AG09319 (cell line): ENCODE results near the gene NHSL1.

Source experiments
- DNase-seq: peaks from one replicate; pipeline ENCODE4 v3.0.0-alpha.2; 2010; ENCODE audit warnings: low read depth; ENCODE audit errors: extremely low read depth
- CTCF ChIP-seq: IDR thresholded peaks from 2 replicates; pipeline ENCODE4 v1.5.1; 2011; ENCODE audit warnings: low read depth, mild to moderate bottlenecking, inconsistent platforms, low read length, moderate library complexity

NHSL1 gene

GRCh38 chr6:138503881-138504680 is 4.8 kb upstream of the NHSL1 start:
- TF ChIP-seq CTCF, result no peak
- no peak for DNase-seq

- no peak for TF ChIP-seq CTCF
- DNase-seq, result no peak
These were observed 3.3 kb upstream of the NHSL1 start for GRCh38 chr6:138502546-138502945.

- DNase-seq, result no peak
- no peak for TF ChIP-seq CTCF
These were observed 1.7 kb upstream of the NHSL1 start for GRCh38 chr6:138500867-138501446.

- DNase-seq, result no peak
- no peak for TF ChIP-seq CTCF
These were observed 861 bp upstream of the NHSL1 start for GRCh38 chr6:138500045-138500665.

GRCh38 chr6:138498629-138499302 is 528 bp downstream of the NHSL1 start:
- DNase-seq, result no peak
- TF ChIP-seq CTCF, result no peak

- DNase-seq, result no peak
These were observed 2.0 kb downstream of the NHSL1 start for GRCh38 chr6:138497286-138497685.

More at GRCh38 chr6:138497286-138497685, 2.0 kb downstream of the NHSL1 start:
- TF ChIP-seq CTCF, result no peak
